ENCODE measurements around the gene NCOA3. TPM values are rescaled to one million over a fixed set of nuclear protein-coding genes. Genes with fewer than 3 reads are reported as not detected.
"Not testable (repeated sequence)": the region's sequence is repeated elsewhere in the genome, so short reads cannot be mapped to it uniquely, and the experiment has no call there.

The NCOA3 gene
- total RNA-seq, 1 experiment from 2014 or later, result 68.6 TPM

GRCh38 chr20:47549671-47550070, 48.0 kb downstream of the NCOA3 start:
- H3K4me1 Mint-ChIP-seq (ENCODE audit: insufficient read depth, unreplicated experiment), result peaks cover 24% of the 10 kb centered on the region
- TF ChIP-seq CTCF (IDR thresholded peaks at IDR 0.05; ENCODE audit: unreplicated experiment), result no peak
- DNase-seq (ENCODE audit: unreplicated experiment), result no peak
- intact Hi-C loops (cut with micrococcal nuclease), result no loop called here
- H3K36me3 Mint-ChIP-seq (ENCODE audit: insufficient read depth, unreplicated experiment), result peaks cover 13% of the 10 kb centered on the region
- CTCF ChIA-PET, result interaction anchor here (0.6 to 0.7 kb wide), 2 partner anchors 11 to 64 kb away, joined by 3 read pairs; no protein-coding TSS in a partner anchor
- H3K27ac Mint-ChIP-seq (ENCODE audit: low read depth, unreplicated experiment), result peak overlapping the region; percentile 19
- H3K27me3 Mint-ChIP-seq (ENCODE audit: insufficient read depth, unreplicated experiment), result no peaks in the 10 kb centered on the region
- H3K4me3 Mint-ChIP-seq (ENCODE audit: unreplicated experiment), result no peak overlapping the region
- POLR2A ChIA-PET, result interaction anchor here (0.6 to 1.2 kb wide), 4 partner anchors 10 to 144 kb away, joined by 3 to 5 read pairs (median 4); no protein-coding TSS in a partner anchor
- no peaks in the 10 kb centered on the region for H3K9me3 Mint-ChIP-seq (ENCODE audit: unreplicated experiment)
- no TSS peak for BruUV-seq (replicated peaks)

- no peak for DNase-seq (ENCODE audit: unreplicated experiment)
- BruUV-seq (replicated peaks), result no TSS peak
- intact Hi-C loops (cut with micrococcal nuclease), result no loop called here
- Mint-ChIP-seq H3K4me1 (ENCODE audit: insufficient read depth, unreplicated experiment) (peaks cover 11% of the 10 kb centered on the region), H3K4me3 (ENCODE audit: unreplicated experiment) (no peak overlapping the region), H3K27ac (ENCODE audit: low read depth, unreplicated experiment) (no peak overlapping the region), H3K27me3 (ENCODE audit: insufficient read depth, unreplicated experiment) (no peaks in the 10 kb centered on the region), H3K9me3 (ENCODE audit: unreplicated experiment) (no peaks in the 10 kb centered on the region), H3K36me3 (ENCODE audit: insufficient read depth, unreplicated experiment) (peaks cover 19% of the 10 kb centered on the region)
- ChIA-PET POLR2A (interaction anchor here (0.7 to 1.4 kb wide), 2 partner anchors 12 to 155 kb away, joined by 3 to 4 read pairs; no protein-coding TSS in a partner anchor), CTCF (no interaction called here)
- TF ChIP-seq CTCF (IDR thresholded peaks at IDR 0.05; ENCODE audit: unreplicated experiment), result no peak
These were observed 49.5 kb downstream of the NCOA3 start for GRCh38 chr20:47551222-47551621.

GRCh38 chr20:47551841-47552240, 50.2 kb downstream of the NCOA3 start:
- no TSS peak for BruUV-seq (replicated peaks)
- POLR2A ChIA-PET, result interaction anchor here (0.6 to 1.4 kb wide), 7 partner anchors 13 to 1495 kb away, joined by 3 to 5 read pairs (median 3); no protein-coding TSS in a partner anchor
- no peak for TF ChIP-seq CTCF (IDR thresholded peaks at IDR 0.05; ENCODE audit: unreplicated experiment)
- no peaks in the 10 kb centered on the region for H3K27me3 Mint-ChIP-seq (ENCODE audit: insufficient read depth, unreplicated experiment)
- H3K27ac Mint-ChIP-seq (ENCODE audit: low read depth, unreplicated experiment), result no peak overlapping the region
- H3K9me3 Mint-ChIP-seq (ENCODE audit: unreplicated experiment), result no peaks in the 10 kb centered on the region
- peaks cover 19% of the 10 kb centered on the region for H3K36me3 Mint-ChIP-seq (ENCODE audit: insufficient read depth, unreplicated experiment)
- CTCF ChIA-PET, result no interaction called here
- intact Hi-C loops (cut with micrococcal nuclease), result no loop called here
- H3K4me1 Mint-ChIP-seq (ENCODE audit: insufficient read depth, unreplicated experiment), result peaks cover 6% of the 10 kb centered on the region
- H3K4me3 Mint-ChIP-seq (ENCODE audit: unreplicated experiment), result no peak overlapping the region
- peak; percentile 19 for DNase-seq (ENCODE audit: unreplicated experiment)

GRCh38 chr20:47552996-47553395, 51.3 kb downstream of the NCOA3 start:
- Mint-ChIP-seq H3K36me3 (ENCODE audit: insufficient read depth, unreplicated experiment) (peaks cover 19% of the 10 kb centered on the region), H3K27me3 (ENCODE audit: insufficient read depth, unreplicated experiment) (no peaks in the 10 kb centered on the region), H3K4me1 (ENCODE audit: insufficient read depth, unreplicated experiment) (peaks cover 5% of the 10 kb centered on the region), H3K9me3 (ENCODE audit: unreplicated experiment) (no peaks in the 10 kb centered on the region), H3K4me3 (ENCODE audit: unreplicated experiment) (no peak overlapping the region), H3K27ac (ENCODE audit: low read depth, unreplicated experiment) (no peak overlapping the region)
- DNase-seq (ENCODE audit: unreplicated experiment), result no peak
- CTCF ChIA-PET, result interaction anchor here (0.7 kb wide), 3 partner anchors 24 to 68 kb away, joined by 3 to 4 read pairs (median 4); no protein-coding TSS in a partner anchor
- no peak for TF ChIP-seq CTCF (IDR thresholded peaks at IDR 0.05; ENCODE audit: unreplicated experiment)
- no TSS peak for BruUV-seq (replicated peaks)
- POLR2A ChIA-PET, result interaction anchor here (0.6 to 1.3 kb wide), 6 partner anchors 8 to 52 kb away, joined by 3 to 9 read pairs (median 4); partner anchors contain the start of gene NCOA3
- intact Hi-C loops (cut with micrococcal nuclease), result no loop called here

GRCh38 chr20:47553594-47554235, 52.0 kb downstream of the NCOA3 start:
- H3K4me1 Mint-ChIP-seq (ENCODE audit: insufficient read depth, unreplicated experiment); intact Hi-C loops (cut with micrococcal nuclease); H3K9me3 Mint-ChIP-seq (ENCODE audit: unreplicated experiment); H3K27me3 Mint-ChIP-seq (ENCODE audit: insufficient read depth, unreplicated experiment); H3K4me3 Mint-ChIP-seq (ENCODE audit: unreplicated experiment); H3K27ac Mint-ChIP-seq (ENCODE audit: low read depth, unreplicated experiment); DNase-seq (ENCODE audit: unreplicated experiment); POLR2A ChIA-PET; CTCF ChIA-PET; BruUV-seq (replicated peaks): not testable (repeated sequence)
- H3K36me3 Mint-ChIP-seq (ENCODE audit: insufficient read depth, unreplicated experiment), result peaks cover 19% of the 10 kb centered on the region

- peaks cover 15% of the 10 kb centered on the region for H3K36me3 Mint-ChIP-seq (ENCODE audit: insufficient read depth, unreplicated experiment)
- H3K4me3 Mint-ChIP-seq (ENCODE audit: unreplicated experiment); intact Hi-C loops (cut with micrococcal nuclease); DNase-seq (ENCODE audit: unreplicated experiment); H3K9me3 Mint-ChIP-seq (ENCODE audit: unreplicated experiment); H3K27me3 Mint-ChIP-seq (ENCODE audit: insufficient read depth, unreplicated experiment); H3K4me1 Mint-ChIP-seq (ENCODE audit: insufficient read depth, unreplicated experiment); H3K27ac Mint-ChIP-seq (ENCODE audit: low read depth, unreplicated experiment); CTCF ChIA-PET; BruUV-seq (replicated peaks): not testable (repeated sequence)
- POLR2A ChIA-PET, result interaction anchor here (1.1 to 1.3 kb wide), 2 partner anchors 21 to 60 kb away, joined by 3 to 4 read pairs; no protein-coding TSS in a partner anchor
These were observed 52.6 kb downstream of the NCOA3 start for GRCh38 chr20:47554283-47554682.

Data from MCF 10A (cell line).